NCI-H748 (cell line): Measurements from ENCODE around the gene APOBEC4.

Source experiments
- DNase-seq: peaks from one replicate; lab custom pipeline; 2025; ENCODE audit not compliant: unreplicated experiment; lab: John Stamatoyannopoulos, UW

APOBEC4 gene

DNA sequence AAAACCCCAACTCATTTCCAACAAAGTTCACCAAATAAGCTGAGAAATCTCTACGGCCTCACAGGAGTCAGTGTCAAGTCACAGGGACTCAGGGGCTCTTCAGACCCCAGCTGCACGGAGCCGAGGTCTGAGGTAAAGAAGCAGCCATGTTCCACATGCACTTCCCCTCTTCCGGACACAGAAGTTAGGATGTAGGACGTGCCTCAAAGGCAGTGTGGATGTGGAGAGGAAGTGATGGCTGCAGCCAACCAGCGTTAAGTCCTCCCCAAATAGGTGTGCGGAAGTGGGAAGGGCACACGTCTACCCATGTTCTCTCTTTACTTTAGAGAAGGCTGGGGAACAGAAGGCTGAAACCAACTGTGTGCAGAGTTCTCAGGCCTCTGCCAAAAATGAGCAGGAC is 48.3 kb downstream of the APOBEC4 start:
- DNase-seq: no peak

GRCh38 chr1:183604038-183604808 is 48.9 kb downstream of the APOBEC4 start:
- no peak for DNase-seq

DNA sequence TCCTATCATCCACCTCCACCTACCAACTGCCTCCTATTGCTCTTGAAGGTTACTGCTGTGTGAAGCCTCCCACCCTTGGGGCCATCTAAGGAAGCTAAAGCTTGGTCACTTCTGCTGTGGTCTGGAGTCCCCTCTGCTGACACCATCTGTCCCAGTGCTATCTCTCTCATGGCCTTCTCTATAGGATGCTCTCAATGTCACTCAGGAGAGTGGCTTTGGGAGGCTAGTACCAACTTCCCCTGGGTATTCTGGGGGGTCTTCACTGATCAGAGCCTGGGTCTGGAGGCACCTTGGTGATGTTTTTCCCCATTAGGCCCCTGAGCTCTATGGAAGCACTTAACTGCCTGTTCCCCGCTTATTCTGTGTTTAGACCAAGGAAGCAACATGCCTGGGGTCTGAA is 50.6 kb downstream of the APOBEC4 start:
- no peak for DNase-seq

DNA sequence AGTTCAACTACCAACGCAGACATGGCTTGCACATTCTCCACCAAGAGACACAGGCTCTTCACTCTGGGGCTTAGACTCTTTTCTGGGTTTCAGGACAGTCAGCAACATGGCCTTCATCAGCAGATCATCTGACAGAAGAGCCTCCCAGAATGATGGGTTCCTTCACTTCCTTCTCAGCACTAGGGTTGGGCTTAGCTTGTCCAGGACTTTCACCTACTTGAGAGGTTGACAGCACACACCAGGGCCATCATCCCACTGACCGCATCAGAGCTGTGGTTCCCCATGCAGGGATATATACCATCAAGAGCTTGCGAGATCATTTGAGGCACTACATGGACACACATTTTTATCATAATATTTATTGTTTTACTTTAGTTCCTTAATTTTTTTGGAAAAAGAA is 52.5 kb downstream of the APOBEC4 start:
- no peak for DNase-seq

DNA sequence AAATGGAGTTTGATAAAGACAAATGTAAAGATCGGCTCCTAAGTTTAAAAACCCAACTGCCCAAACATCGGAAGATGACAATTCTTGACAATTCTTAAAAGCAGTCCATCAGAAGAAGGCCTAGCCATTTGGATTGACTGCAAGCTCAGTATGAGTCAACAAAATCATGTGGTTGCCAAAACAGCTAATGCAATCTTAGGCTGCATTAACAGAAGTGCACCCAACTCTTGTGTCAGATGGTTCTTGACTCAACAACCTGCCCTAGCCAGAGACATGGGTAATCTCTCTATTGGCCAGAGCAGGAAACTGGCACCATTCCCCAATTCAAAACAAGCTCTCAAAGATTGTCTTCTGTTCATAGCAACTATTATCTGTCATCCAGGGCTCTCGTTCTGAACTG is 53.0 kb downstream of the APOBEC4 start:
- no peak for DNase-seq

- no peak for DNase-seq
Measured at GRCh38 chr1:183598386-183598785, 54.7 kb downstream of the APOBEC4 start.

- DNase-seq: no peak
Measured at GRCh38 chr1:183597656-183598347, 55.3 kb downstream of the APOBEC4 start.

DNA sequence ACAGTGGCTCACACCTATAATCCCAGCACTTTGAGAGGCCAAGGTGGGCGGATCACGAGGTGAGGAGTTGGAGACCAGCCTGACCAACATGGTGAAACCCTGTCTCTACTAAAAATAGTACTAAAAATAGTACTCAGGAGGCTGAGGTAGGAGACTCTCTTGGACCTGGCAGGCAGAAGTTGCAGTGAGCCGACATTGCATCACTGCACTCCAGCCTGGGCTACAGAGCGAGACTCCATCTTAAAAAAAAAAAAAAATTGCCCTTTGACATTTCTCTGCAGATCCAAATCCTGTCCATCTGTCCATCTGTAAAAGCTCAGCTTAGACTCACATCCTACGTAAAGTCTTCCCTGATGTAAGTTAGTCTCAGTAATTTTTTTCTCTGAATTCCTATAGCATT is 56.6 kb downstream of the APOBEC4 start:
- DNase-seq: no peak
